ENCODE data around the gene RPS27.
A peak's percentile ranks its signal among the peaks of the same experiment; 100 is the strongest.
"Not testable (repeated sequence)": the region's sequence is repeated elsewhere in the genome, so short reads cannot be mapped to it uniquely, and the experiment has no call there.

RPS27 gene

DNA sequence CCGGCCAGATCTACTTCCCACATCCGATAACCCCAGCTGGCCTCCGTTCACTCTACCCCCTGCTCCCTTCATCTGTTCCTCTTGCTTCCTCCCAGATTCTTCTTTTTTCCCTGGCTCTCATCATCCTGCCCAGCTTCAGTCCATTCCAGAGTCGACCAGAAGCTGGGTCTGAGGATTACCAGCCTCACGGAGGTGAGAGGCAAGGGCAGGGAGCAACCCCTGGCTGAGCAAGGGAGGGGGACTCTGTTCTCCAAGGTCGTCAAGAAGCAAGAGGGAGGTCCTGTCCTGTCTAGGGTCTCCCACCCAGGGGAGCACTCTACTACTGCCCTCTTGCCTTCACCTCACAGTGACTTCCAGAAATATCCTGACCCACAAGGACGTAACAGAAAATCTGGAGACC, 17.0 kb upstream of the RPS27 start:
- TF ChIP-seq, protein P1, sequence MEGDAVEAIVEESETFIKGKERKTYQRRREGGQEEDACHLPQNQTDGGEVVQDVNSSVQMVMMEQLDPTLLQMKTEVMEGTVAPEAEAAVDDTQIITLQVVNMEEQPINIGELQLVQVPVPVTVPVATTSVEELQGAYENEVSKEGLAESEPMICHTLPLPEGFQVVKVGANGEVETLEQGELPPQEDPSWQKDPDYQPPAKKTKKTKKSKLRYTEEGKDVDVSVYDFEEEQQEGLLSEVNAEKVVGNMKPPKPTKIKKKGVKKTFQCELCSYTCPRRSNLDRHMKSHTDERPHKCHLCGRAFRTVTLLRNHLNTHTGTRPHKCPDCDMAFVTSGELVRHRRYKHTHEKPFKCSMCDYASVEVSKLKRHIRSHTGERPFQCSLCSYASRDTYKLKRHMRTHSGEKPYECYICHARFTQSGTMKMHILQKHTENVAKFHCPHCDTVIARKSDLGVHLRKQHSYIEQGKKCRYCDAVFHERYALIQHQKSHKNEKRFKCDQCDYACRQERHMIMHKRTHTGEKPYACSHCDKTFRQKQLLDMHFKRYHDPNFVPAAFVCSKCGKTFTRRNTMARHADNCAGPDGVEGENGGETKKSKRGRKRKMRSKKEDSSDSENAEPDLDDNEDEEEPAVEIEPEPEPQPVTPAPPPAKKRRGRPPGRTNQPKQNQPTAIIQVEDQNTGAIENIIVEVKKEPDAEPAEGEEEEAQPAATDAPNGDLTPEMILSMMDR (IDR thresholded peaks at IDR 0.05; ENCODE audit: borderline replicate concordance, control extremely low read depth, extremely low read depth, insufficient read depth, missing control alignments), result no peak
- DNase-seq (ENCODE audit: low spot score), result no peak
- in situ Hi-C loops (cut with MboI; ENCODE audit: low sequenced_read_pairs, unreplicated experiment), result no loop called here

DNA sequence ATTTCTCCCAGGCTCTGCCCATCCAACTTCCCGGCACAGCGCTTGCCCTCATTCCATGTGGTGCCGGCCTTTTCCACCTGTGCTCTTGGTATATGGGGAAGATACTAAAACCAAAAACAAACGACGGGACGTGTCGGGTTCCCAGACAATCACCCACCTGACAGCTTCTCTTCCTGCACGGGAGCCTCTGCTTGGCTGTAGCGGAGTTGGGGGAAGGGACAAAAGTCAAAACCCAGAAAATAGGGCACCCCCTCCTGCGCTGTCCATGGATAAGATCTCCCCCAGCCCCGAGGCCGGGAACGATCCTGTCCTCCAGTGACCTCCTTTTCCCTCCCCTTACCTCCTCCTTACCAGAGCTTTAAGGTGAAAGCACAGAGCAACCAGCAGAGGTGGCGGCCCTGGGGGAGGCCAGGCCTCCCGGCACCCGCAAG, 13.7 kb upstream of the RPS27 start:
- no peak for DNase-seq (ENCODE audit: low spot score)
- TF ChIP-seq, protein P1 (IDR thresholded peaks at IDR 0.05; ENCODE audit: borderline replicate concordance, control extremely low read depth, extremely low read depth, insufficient read depth, missing control alignments), result no peak
- in situ Hi-C loops (cut with MboI; ENCODE audit: low sequenced_read_pairs, unreplicated experiment), result no loop called here

DNA sequence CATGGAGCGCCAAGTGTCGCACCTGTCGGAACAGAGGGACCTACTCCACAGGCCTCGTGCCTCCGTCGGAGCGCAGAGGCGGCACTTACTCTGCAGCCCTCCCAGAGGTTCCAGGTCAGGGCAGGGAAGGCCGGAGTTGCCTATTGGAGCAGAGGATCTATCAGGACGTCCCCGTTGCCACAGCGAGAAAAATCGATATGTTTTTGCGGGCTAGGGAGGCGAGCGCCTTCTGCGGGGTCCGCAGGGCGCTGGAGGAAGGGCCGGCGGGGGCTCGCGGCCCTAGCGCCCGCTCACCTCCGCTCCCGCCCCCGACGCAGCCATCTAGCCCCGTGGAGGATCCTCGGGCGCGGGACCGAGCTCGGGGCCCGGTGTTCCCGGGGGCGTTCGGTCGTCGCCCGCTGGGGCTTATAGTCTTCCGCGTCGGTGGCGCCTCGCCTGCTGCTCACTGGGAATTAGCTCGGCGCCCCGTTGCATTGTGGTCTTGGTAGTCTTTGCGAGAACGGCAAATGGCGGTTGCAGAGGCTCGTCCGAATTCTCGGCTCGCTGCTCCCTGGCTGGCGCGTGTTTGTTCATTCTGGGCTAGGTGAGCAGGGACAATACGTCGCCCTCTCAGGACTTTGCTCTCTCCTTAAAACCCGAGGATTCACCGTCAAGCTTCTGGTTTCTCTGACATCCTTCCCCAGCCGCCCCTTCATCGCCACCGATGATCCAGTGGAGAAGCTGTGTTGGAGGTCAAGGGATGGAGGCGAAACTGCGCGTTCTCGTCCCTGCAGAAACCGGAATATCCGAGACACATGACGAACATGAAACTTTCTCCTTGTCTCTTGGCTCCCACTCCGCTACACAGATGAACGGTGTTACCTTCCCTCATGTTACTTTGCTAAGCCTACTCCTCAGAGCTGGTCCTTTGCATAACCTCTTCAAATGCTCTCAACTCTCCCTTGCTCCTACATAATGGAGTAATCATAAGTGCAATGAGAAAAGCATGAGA, 13.0 kb upstream of the RPS27 start, which contains the start of gene JTB:
Gene JTB, minus strand, starts transcription at position 425 of the 991 bp plus-strand sequence. Its CDS starts 422 bp downstream, at position 3.
- TF ChIP-seq, protein P1 (IDR thresholded peaks at IDR 0.05; ENCODE audit: borderline replicate concordance, control extremely low read depth, extremely low read depth, insufficient read depth, missing control alignments), result no peak
- peak; percentile 93 for DNase-seq (ENCODE audit: low spot score)
- in situ Hi-C loops (cut with MboI; ENCODE audit: low sequenced_read_pairs, unreplicated experiment), result no loop called here

DNA sequence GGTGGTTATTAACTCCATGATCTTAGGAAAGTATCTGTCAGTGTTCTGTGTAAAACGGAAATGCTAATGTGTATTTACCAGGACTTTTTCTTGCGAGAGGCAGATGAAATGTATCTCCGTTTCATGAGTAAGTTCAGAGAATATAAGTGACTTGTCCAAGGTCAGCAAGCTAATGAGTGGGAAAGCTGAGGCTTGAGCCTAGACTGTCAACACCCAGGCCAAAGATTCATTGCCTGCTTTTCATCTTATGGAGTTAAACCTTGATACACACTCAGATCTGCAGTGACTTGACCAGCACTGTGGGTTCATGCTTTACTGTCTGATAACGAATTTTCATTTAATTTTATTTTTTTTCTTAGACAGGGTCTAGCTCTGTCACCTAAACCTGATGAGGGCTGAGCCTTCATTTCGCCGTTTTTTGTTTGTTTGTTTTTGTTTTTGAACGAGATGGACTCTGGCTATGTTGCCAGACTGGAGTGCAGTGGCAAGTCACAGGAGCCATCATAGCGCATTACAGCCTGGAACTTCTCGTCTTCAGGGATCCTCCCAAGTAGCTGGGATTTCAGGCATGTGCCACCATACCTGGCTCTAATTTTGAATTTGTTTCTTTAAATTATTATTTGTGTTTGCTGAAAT, 12.2 kb upstream of the RPS27 start:
- in situ Hi-C loops (cut with MboI; ENCODE audit: low sequenced_read_pairs, unreplicated experiment), result no loop called here

DNA sequence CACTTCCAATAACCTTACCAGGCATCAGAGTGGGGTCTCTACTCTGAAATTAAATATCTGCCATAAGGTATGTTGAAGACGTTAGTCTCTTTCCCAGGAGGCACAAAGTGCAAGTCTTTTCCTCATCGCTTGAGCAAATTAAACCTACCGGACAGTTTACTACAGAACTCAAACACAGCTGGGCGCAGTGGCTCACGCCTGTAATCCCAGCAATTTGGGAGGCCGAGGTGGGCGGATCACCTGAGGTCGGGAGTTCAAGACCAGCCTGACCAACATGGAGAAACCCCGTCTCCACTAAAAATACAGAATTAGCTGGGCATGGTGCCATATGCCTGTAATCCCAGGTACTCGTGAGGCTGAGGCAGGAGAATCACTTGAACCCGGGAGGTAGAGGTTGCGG, 11.5 kb upstream of the RPS27 start:
- in situ Hi-C loops (cut with MboI; ENCODE audit: low sequenced_read_pairs, unreplicated experiment); DNase-seq (ENCODE audit: low spot score): not testable (repeated sequence)

More for the DNA sequence above, 12.2 kb upstream of the RPS27 start:
- TF ChIP-seq, protein P1 (IDR thresholded peaks at IDR 0.05; ENCODE audit: borderline replicate concordance, control extremely low read depth, extremely low read depth, insufficient read depth, missing control alignments), result no peak
- no peak for DNase-seq (ENCODE audit: low spot score)

DNA sequence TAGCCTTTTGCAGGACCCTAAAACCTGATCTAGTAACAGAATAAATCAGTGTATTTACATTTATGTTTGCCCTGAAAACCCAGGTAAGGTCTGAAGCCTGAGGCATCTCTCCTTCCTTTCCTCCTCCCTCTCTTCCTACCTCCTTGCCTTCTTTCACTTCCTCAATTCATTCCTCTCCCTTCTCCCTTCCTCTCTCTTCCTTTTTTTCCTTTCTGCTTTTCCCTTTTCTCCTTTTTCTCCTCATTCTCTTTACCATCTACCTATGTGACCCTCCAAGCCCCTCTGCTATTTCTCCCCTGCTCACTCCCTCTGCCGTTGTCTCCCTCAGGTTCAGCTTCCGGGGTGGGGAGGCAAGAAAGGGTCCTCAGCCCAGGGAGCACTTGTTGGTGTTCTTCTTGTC, 8.8 kb upstream of the RPS27 start:
- in situ Hi-C loops (cut with MboI; ENCODE audit: low sequenced_read_pairs, unreplicated experiment), result loop anchor here (10.0 kb wide), 2 partner anchors 187 to 307 kb away; partner anchors contain the start of genes ILF2 and NPR1
- DNase-seq (ENCODE audit: low spot score), result not testable (repeated sequence)

DNA sequence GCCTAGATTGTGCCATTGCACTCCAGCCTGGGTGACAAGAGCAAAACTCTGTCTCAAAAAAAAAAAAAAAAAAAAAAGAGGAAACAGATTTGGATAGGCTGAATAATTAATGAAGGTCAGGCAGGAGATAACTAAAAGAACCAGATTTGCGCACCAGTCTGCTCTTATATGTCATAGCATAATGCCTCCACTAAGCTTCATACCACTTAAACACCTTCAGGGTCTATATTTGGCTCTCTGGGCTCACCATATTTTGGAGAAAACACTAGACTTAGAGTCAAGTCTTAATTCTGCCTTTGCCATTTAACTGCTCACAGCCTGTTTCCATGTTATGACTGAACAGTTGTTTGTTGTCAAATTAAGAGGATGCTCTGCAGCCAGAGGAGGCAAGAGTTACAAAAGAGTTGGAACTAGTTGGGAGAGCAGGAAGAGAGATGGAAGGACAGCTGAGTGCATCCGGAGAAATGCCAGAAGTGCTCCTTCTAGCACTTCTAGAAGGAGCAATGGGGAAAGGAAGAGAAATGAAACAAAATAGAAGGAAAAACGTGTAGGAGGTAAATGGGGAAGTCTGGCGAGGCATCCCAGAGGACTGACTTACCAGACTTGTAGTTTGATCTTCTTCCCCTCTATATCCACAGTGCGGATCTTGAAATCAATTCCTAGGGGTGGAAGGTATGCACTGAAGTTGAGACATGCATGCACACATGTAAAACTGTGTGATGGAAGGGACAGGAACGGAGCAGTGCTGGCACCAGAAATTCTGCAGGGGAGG, 6.3 kb upstream of the RPS27 start:
- in situ Hi-C loops (cut with MboI; ENCODE audit: low sequenced_read_pairs, unreplicated experiment), result loop anchor here (10.0 kb wide), 2 partner anchors 190 to 310 kb away; partner anchors contain the start of genes ILF2 and NPR1

More for the DNA sequence above, 6.3 kb upstream of the RPS27 start:
- no peak for DNase-seq (ENCODE audit: low spot score)
- TF ChIP-seq, protein P1 (IDR thresholded peaks at IDR 0.05; ENCODE audit: borderline replicate concordance, control extremely low read depth, extremely low read depth, insufficient read depth, missing control alignments), result no peak

Data from GM13976 (cell line).